Tibial nerve (tissue), 4 donors: ENCODE results near the gene TRPV4. TPM values are rescaled to one million over a fixed set of nuclear protein-coding genes. Genes with fewer than 3 reads are reported as not detected.

Source experiments
- DNase-seq, 2 donors: peaks; one replicate each; pipeline ENCODE4 v3.0.0-alpha.2; 2019; ENCODE audit warnings: low spot score in 2 of 2
- H3K27ac ChIP-seq, 4 donors: fragments of 200-600 bp; sonication (generic) in 3 of 4; one replicate each; pipeline ENCODE4 v1.5.1; 2017 to 2019; ENCODE audit warnings: mild to moderate bottlenecking in 1 of 4
- H3K27me3 ChIP-seq, 2 donors: fragments of 200-600 bp; sonication (generic) in 1 of 2; one replicate each; pipeline versions ENCODE4 v1.5.1 to v1.6.0; 2017 to 2019
- H3K36me3 ChIP-seq, 3 donors: fragments of 200-600 bp; sonication (generic); one replicate each; pipeline ENCODE4 v1.5.1; 2018 to 2019
- H3K4me1 ChIP-seq, 4 donors: fragments of 200-600 bp; sonication (generic) in 3 of 4; one replicate each; pipeline ENCODE4 v1.5.1; 2017 to 2019
- H3K4me3 ChIP-seq, 4 donors: fragments of 200-600 bp; sonication (generic) in 3 of 4; one replicate each; pipeline ENCODE4 v1.5.1; 2017 to 2019; ENCODE audit warnings: mild to moderate bottlenecking in 1 of 4, moderate library complexity in 1 of 4
- H3K9me3 ChIP-seq, 4 donors: fragments of 200-600 bp; sonication (generic) in 3 of 4; one replicate each; pipeline ENCODE4 v1.5.1; 2017 to 2019
- CTCF ChIP-seq, 5 experiments: fragments of 200-600 bp in 3 of 5; fragments of 450-650 bp in 2 of 5; sonication (generic) in 3 of 5; IDR thresholded peaks; one replicate each; pipeline ENCODE4 v1.5.1; 2016 to 2019; ENCODE audit warnings: antibody characterized with exemption in 5 of 5, mild to moderate bottlenecking in 3 of 5, moderate library complexity in 2 of 5
- EP300 ChIP-seq, 2 donors: sonication (generic); formaldehyde crosslinking; IDR thresholded peaks; one replicate each; pipeline ENCODE4 v1.6.1; 2017; ENCODE audit warnings: antibody characterized with exemption in 2 of 2, mild to moderate bottlenecking in 1 of 2
- POLR2A ChIP-seq, 2 donors: fragments of 450-650 bp; IDR thresholded peaks; one replicate each; pipeline ENCODE4 v1.6.1; 2017; ENCODE audit warnings: antibody characterized with exemption in 2 of 2, mild to moderate bottlenecking in 2 of 2, moderate library complexity in 2 of 2
- WGBS, 2 donors: methylation state at CpG; one replicate each; pipeline ENCODE4 v1.1.5; 2018; 5-methylcytosine and 5-hydroxymethylcytosine counted together
- total RNA-seq, 4 donors: library from RNA; depleted of rRNA; stranded (reverse); fragments of >200 nt; gene quantifications; one replicate each; pipeline ENCODE4 v1.1.0, GENCODE V29; 2016

The TRPV4 gene
- total RNA-seq = 1 to 10 TPM in 2 of 4 donors, under 1 TPM in 2; 0.42 to 3.0 (median 1.4) TPM

GRCh38 chr12:109833307-109834189 is at the start of gene TRPV4:
TRPV4 (minus strand) TSS chr12:109833398; CDS start chr12:109814796, 18,602 bp downstream.
- TF ChIP-seq EP300 (IDR thresholded peaks at IDR 0.05) = no peak
- no peak within 1 kb of the TSS for H3K27ac ChIP-seq
- H3K4me1 ChIP-seq = peaks cover 0 to 18% (median 4%) of the 10 kb centered on the region in 4 donors
- WGBS, 2 donors = 24 to 29% methylated on average over 34 to 38 of the region's 67 CpGs
- H3K4me3 ChIP-seq = peak within 1 kb of the TSS; percentile 20 to 47 (median 20)
- no peaks in the 10 kb centered on the region for H3K9me3 ChIP-seq
- H3K27me3 ChIP-seq = peaks cover 0 to 24% of the 10 kb centered on the region in 2 donors
- H3K36me3 ChIP-seq = no peaks in the 10 kb centered on the region
- DNase-seq = no peak

GRCh38 chr12:109881752-109882151 is 48.6 kb upstream of the TRPV4 start:
- WGBS, 2 donors = 83 to 92% methylated on average over 2 of the region's 2 CpGs
- H3K9me3 ChIP-seq = no peaks in the 10 kb centered on the region
- peaks cover 0 to 3% of the 10 kb centered on the region in 2 donors for H3K27me3 ChIP-seq
- TF ChIP-seq POLR2A (IDR thresholded peaks at IDR 0.05) = no peak
- no peak for TF ChIP-seq CTCF (IDR thresholded peaks at IDR 0.05)
- no peak for TF ChIP-seq EP300 (IDR thresholded peaks at IDR 0.05)
- H3K4me1 ChIP-seq = peaks cover 0 to 35% (median 25%) of the 10 kb centered on the region in 4 donors
- H3K27ac ChIP-seq = no peak overlapping the region
- DNase-seq = no peak
- H3K4me3 ChIP-seq = no peak overlapping the region
- no peaks in the 10 kb centered on the region for H3K36me3 ChIP-seq

GRCh38 chr12:109880938-109881337 is 47.7 kb upstream of the TRPV4 start:
- Histone ChIP-seq H3K27me3 (no peaks in the 10 kb centered on the region), H3K36me3 (no peaks in the 10 kb centered on the region), H3K4me1 (peaks cover 0 to 43% (median 28%) of the 10 kb centered on the region in 4 donors), H3K9me3 (no peaks in the 10 kb centered on the region), H3K27ac (peak overlapping the region in 3 of 4 donors; percentile 68 to 94 (median 88)), H3K4me3 (peak overlapping the region; percentile 61 to 88 (median 74))
- WGBS, 2 donors = 6 to 8% methylated on average over 9 of the region's 9 CpGs
- DNase-seq = no peak
- TF ChIP-seq EP300 (IDR thresholded peaks at IDR 0.05) (no peak), CTCF (IDR thresholded peaks at IDR 0.05) (no peak), POLR2A (IDR thresholded peaks at IDR 0.05) (no peak)

DNA sequence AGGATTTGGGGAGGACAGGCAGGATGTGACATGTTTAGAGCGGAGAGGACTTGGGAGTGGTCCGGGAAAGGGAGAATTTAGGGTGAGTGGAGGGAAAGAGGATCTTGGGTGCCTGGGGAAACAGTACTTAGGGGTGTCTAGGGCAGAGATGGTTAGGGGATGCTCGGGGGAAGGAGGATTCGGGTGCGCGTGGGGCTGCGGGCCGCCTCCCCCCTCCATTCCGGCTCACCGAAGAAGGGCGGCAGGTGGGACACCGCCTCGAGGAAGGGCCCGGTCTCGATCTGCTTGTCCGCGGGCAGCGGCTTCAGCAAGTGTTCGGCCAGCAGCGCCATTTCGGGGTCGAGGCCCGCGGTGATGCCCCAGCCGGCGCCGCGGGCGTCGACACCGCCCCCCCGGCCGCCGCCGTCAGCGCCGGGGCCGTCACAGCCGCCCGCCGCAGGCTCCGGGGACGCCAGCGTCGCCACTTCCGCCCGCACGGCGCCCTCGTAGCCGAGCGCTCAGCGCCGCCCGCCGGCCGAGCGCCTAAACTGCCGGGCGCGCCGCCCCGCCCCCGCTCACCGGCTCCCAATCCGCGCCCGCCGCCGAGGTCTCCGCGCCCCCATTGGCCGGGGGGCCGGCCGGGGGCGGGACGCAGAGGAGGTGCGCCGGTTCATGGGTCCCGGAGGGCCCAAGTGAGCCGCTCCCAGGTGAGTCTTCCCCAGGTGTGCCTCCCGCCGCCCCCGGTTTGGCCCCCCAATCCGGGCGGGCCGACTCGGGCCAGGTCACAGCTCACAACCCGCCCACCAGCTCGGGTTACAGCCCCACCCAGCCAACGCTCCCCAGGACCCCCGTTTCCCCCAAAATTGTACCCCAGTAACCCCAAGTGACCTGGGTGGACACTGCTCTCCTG is 47.1 kb upstream of the TRPV4 start, which contains the start of gene GLTP:
Gene GLTP, minus strand, starts transcription at position 499 of the 889 bp plus-strand sequence. Its CDS starts 167 bp downstream, at position 332.
- TF ChIP-seq EP300 (IDR thresholded peaks at IDR 0.05) = peak in 1 of 2 donors; percentile 47
- peak; percentile 57 to 70 for TF ChIP-seq POLR2A (IDR thresholded peaks at IDR 0.05)
- TF ChIP-seq CTCF (IDR thresholded peaks at IDR 0.05) = peak; percentile 48 to 99 (median 96)
- no peaks in the 10 kb centered on the region for H3K27me3 ChIP-seq
- 0% methylated on average over 22 to 36 of the region's 92 CpGs for WGBS, 2 donors
- no peaks in the 10 kb centered on the region for H3K36me3 ChIP-seq
- H3K4me1 ChIP-seq = peaks cover 0 to 49% (median 31%) of the 10 kb centered on the region in 4 donors
- peak within 1 kb of the TSS; percentile 79 to 92 (median 84) for H3K4me3 ChIP-seq
- DNase-seq = peak; percentile 67 to 73
- no peaks in the 10 kb centered on the region for H3K9me3 ChIP-seq
- peak within 1 kb of the TSS; percentile 81 to 94 (median 90) for H3K27ac ChIP-seq

DNA sequence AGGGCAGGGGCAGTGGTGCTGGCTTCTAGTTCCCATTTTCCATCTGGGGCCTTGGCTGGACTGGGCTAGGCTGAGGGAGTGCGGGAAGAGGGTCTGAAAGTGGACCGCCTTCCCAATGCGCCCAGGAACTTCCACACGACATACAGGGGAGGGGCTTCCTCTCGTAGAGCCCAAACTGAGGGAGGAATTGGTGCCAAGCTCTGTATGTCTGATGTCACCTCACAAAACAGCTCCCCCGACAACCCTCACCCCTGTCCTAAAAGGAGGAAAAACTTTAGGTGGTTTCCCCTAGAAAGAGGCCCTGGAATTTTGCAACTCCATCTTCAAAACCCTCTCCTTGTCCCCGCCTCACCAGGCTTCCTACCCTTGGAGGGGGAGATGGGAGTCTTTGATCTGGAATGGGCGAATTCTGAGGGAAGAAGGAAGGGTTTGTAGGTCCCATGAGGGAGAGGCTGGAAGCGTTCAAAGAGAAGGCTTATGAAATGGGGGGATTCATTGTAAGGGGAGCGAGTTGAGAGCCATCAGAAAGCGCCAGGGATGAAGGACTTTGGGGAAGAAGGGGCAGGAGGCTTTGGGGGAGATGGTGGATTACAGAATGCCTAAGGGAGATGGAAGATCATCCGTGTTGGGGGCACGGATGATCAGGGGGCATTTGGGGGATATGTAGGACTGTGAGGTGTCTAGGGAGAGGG is 46.3 kb upstream of the TRPV4 start:
- DNase-seq = no peak
- Histone ChIP-seq H3K4me3 (peak overlapping the region; percentile 79 to 92 (median 84)), H3K9me3 (no peaks in the 10 kb centered on the region), H3K4me1 (peaks cover 0 to 57% (median 34%) of the 10 kb centered on the region in 4 donors), H3K27ac (peak overlapping the region; percentile 81 to 94 (median 90)), H3K36me3 (no peaks in the 10 kb centered on the region), H3K27me3 (no peaks in the 10 kb centered on the region)
- TF ChIP-seq EP300 (IDR thresholded peaks at IDR 0.05) (no peak), CTCF (IDR thresholded peaks at IDR 0.05) (no peak), POLR2A (IDR thresholded peaks at IDR 0.05) (no peak)
- WGBS, 2 donors = 3 to 9% methylated on average over 13 of the region's 13 CpGs
